GM21423 (cell line): ENCODE measurements around the gene CABP1.

Experiments
- ATAC-seq: cut with Tn5 transposase; IDR thresholded peaks from one replicate; pipeline ENCODE4 v1.9.1; 2021; ENCODE audit warnings: mild to moderate bottlenecking, moderate library complexity; ENCODE audit not compliant: unreplicated experiment

CABP1 gene

DNA sequence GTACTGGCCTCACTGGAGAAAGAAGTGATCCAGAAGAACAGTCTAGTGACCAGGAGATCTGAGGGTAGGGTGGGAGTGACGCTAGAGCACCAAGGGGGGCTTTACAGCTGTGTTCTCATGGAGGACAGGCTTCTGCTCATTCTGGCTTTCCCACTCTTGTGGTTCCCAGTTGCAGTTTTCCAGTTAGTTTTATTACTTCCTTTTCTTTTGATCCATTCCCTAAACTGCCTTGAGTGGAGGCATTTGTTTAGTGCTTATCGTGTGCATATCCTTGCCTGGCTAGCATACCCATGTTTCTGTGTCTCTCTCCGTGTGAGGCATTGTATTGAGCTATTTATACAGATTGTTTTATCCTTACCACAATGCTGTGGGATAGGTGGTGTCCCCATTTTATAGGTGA lies 50.6 kb downstream of the CABP1 start:
- ATAC-seq: no peak

DNA sequence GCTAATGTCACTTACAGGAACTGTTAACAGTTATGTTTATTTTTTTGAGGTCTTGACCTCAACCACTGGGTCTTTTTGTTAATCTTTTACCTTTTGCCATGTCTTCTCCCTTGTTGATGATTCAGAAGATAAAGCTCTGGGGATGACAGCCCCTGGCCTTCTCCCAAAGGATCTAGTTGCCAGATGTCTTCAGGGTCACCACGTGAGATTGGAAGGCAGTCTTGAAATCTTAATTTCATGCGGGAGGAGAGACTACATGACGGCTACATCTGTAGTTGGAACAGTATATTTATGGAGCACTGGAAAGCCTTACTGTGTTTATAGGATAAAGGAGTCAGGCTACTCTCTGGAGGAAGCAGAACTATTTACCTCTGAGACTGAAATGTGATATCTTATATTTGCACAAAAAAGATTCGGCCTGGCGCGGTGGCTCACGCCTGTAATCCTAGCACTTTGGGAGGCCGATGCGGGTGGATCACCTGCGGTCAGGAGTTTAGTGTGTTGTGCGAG lies 52.2 kb downstream of the CABP1 start:
- ATAC-seq: no peak

DNA sequence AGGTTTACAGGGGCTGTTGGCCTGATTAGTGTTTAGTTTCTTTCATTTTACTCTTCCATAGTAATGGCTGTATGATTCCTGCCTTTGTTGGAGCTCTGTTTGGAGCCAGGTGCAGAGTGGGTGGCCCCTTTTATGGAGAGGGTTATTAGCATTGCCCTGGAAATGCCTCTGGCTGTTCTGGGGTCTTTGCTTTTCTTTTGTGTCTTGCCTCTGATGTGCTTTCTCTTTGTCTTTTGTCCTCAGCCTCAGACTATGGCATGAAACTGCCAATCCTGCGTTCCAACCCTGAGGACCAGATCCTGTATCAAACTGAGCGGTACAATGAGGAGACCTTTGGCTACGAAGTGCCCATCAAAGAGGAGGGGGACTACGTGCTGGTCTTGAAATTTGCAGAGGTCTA lies 53.4 kb downstream of the CABP1 start:
- no peak for ATAC-seq

DNA sequence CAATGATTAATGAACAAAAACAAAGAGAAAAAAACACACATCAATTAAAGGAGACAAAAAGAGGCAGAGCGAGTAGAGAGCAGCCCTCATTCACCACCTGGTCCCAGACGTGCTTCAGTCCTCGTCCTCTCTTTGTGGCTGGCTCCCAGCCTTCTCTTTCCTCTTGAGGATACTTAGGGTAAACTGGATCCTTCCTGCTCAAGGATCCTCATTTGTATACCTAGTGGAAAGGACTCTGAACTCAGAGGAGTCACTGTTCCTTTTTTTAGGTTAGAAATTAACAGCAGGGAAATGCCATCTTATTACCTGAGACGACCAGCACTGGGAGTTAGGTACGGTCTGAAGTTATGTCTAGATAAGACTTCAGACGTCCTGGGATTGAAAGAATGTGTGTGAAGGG lies 56.2 kb downstream of the CABP1 start:
- no peak for ATAC-seq

DNA sequence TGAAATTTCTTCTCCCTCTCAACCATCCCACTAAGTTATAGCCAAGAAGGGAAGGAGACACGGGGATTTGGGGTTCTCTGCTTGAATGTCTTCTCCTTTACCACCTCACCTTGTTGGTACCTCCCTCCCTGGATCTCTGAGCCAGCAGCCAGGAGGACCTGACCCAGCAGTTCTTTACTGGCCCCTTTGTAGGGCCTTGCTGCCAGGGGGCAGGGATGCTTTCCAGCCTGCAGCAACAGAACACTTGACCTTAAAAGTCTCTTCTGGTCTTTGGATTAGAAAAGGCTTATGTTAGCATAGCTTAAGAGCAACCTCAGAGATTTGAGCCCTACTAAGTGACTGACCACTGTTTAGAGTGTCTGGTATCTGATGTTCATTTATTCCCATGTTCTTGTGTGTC lies 56.9 kb downstream of the CABP1 start:
- ATAC-seq: no peak

DNA sequence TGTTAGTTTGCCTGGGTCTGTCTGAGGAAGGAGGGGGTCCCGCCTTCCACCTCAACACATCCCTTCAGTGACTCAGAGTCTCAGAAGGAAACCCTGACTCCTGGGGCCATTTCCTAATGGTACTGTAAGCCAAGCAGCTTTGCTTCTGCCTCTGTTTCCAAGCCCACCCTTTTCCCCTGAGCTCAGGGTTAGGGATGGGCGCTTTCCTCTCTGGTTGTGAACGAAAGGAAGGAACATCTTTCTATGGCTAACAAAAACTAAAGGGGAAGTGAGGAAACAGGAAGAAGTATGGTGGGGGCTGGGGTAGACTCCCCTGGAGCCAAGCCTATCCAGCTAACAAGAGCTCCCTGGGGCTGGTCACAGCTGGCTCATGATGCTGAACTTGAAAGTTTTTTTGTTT lies 58.2 kb downstream of the CABP1 start:
- ATAC-seq: no peak

DNA sequence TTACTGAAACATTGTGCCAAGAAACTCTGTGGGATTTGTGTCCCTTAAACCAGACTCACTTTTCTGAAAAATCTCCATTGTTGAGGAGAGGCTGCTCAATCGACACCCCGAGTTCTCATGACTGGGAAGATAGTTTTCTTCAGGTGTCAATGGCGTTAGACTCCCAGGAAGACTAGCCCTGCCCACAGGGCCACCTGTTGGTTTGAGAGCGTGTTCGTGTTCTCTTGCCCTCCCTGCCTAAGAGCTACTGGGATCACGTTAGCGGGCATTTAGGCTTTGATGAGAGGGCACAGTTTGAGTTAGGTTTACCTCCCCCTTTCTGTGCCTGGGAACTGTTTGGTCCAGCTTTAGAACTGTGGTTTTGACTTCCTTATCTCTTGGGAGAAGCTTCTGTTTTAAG lies 59.1 kb downstream of the CABP1 start:
- ATAC-seq: no peak

DNA sequence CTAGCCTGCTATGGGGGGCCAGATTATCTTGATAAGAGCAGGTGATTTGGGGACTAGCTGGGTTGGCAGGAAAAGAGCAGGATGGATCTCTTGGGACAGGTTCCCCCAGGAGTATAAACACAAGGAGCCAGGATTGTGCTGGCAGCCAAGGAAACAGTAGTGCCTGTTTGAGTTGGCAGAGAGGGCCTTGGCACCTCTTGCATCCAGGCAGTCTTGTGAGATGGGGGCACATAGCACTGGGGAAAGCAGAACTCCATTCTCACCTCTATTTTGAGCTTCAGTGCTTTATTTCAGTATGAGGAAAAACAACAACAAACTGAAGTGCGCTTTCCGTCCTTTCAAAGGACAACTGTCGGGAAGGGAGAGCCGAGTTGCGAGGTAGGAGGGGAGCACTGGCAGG lies 60.5 kb downstream of the CABP1 start:
- no peak for ATAC-seq

DNA sequence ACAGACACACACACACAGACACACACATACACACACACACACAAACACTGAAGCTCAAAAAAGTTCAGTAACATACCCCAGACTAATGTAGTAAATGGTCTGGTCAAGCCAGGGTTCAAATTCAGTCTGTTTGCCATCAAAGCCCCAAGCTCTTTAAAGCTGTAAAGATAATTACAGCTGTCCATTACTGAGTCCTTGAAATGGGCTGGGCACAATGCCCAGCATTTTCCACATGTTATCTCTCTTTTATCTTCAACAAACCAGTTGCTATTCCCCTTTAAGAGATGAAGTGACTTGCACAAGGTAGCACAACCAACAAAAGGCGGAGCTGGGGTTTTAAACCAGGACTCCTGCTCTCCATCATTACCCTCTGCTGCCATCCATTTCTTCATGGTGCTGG lies 62.2 kb downstream of the CABP1 start:
- no peak for ATAC-seq

DNA sequence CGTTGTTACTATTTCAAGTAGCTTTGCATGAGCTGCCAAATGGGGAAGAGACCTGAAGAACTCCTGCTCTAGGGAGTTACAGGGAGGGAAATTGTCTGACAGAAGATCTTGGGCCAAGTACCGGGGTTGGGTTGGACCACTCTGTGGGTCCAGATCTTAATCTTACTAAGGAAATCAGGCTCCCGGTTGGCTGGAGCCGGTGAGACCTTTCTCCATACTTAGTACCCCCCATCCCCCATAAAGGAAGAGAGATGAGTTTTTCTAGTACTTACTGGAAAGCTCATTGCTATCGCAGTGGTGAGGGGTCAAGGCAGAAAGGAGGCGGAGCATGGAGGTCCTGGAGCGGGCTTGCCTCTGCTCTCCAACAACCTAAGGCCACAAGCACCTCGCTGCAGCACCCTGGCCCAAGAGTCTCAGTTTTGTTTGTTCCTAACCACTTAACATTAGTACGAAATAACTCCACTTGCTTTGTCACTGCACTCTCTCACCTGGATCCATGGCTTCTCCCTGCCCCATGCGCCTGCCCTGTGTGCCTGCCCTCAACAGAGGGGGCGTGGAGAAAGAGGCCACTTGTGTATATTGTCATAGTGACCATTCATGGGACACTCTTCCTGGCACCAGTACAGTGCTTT lies 63.0 kb downstream of the CABP1 start:
- ATAC-seq: no peak

DNA sequence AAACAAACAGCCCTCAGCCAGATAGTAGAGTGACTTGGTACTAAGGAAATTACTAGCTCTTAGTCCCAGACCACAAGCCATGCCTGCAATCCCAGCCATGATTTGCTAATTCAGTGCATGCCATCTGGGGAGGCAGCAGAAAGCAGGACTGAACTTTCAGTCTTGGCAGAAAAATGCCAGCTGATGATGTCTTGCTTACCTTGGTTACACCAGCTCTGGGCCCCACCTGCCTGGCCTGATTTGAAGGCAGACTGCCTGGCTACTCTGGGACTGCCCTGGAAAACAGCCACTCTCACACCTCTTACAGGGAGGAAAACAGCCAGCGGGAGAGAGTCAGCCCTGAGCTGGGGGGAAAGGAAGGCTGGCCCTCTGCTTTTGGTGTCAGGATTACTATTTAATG lies 65.2 kb downstream of the CABP1 start:
- no peak for ATAC-seq

DNA sequence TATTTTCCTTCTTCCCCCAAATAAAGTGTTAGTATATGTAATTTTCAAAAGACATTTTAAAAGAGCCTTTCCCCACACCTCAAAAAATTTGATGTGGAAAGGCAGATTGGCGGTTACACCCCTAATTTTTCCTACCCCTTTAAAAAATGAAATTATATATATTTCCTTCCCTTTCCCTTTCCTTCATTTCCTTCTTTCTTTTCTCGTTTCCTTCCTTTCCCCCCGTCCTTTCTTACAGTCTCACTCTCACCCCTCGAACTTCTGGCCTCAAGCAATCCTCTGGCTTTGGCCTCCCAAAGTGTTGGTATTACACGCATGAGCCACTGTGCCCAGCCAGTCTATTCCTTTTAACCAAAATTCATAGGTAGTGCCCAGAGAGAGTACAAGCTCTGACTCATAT lies 65.6 kb downstream of the CABP1 start:
- no peak for ATAC-seq

DNA sequence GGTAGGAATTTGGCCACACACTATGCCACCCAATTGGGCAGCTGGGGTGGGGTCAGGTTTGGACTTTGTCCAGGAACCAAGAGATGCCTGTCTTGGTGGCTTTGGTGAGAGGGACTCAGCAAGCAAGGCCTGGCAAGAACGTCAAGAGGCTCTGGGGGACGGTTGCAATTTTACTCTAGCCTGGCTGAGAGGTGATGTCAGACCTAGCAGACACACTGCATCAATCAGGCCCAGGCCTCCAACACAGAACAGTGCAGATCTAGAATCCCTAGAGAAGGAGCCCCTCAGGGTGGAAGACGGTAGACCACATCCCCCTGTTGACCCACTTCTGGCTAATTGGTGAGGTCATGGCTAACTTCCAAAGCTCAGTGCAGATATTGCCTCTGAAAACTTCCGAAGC lies 68.2 kb downstream of the CABP1 start:
- ATAC-seq: no peak

DNA sequence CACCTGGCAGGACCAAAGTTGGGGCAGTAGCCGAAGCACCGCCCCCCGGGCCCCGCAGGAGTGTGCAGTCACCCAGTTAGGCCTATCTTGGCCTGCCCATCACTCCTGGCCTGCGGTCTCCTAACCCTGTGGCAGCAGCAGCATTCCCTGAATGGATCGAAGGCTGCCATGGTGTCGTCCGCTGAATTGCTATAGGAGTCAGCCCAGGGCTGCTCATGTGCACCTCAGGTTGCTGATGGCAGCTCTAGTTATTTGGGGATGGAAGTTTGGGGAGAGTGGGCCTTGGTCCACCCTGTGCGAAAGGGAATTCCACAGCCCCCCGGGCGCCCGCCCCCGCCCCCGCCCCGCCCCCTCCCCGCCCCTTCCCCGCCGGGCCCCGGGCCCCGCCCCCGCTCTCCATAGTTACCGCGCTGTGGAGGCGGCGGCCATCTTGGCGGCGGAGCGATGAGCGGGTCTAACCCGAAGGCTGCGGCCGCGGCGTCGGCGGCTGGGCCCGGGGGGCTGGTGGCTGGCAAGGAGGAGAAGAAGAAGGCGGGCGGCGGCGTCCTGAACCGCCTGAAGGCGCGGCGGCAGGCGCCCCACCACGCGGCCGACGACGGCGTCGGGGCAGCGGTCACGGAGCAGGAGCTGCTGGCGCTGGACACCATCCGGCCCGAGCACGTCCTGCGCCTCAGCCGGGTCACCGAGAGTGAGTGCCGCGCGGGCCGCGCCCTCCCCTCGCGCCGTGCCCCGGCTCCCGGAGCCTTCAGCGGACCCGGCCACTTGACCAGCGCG lies 69.8 kb downstream of the CABP1 start, which contains the start of gene UNC119B:
UNC119B (plus strand) TSS at position 428 of the 774 bp plus-strand sequence; CDS start at position 445, 17 bp downstream.
- ATAC-seq: peak; percentile 64

DNA sequence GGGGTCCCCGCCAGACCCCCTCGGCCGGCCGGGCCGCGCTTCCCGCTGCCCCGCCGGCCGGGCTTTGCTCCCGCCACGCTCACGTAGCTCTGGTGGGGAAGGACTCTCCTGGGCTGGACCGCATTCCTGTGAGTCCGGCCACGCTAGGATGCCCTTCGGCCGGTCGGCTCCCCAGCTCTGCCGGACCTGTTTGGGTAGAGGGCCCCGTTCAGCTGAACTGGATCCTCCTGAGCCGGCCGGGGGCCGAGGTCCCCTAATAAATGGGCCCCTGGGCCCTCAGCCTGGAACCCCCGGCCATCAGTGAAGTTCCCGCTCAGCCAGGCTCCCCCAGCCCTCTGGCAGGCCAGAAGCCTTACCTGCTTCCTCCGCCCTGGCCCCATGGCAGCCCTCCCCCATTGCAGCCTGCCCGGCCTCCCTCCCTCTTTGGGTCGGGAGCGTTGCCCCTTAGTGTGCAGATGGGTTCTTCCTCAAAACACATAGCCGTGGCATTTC lies 70.4 kb downstream of the CABP1 start:
- peak; percentile 36 for ATAC-seq

DNA sequence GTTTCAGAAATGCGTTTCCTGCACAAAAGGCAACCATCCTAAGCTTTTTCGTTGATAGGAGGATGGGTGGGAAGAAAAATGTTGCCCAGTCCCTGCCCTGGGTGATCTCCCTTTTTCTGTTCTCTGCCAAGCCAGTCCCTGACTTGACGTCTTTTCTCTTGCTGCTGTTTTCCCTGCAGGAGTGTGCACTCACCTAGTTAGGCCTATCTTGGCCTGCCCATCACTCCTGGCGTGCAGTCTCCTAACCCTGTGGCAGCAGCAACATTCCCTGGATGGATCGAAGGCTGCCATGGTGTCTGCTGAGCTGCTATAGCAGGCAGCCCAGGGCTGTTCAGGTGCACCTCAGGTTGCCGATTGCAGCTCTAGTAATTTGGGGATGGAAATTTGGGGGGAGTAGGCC lies 71.0 kb downstream of the CABP1 start:
- no peak for ATAC-seq

DNA sequence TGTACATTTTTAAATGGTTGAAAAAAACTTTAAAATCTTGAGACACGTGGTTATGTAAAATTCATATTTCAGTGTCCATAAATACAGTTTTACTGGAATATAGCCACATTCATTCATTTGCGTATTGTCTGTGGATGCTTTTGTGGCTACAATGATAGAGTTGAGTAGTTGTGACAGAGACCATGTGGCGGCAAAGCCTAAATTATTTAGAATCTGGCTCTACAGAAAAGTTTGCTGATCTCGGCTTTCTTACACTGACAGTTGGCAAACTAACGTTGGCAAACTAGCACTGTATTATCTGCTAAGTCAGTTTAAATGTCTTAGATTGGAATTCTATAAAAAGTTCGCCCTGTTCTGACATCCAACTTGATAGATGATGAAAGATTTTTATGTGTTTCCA lies 72.2 kb downstream of the CABP1 start:
- no peak for ATAC-seq

DNA sequence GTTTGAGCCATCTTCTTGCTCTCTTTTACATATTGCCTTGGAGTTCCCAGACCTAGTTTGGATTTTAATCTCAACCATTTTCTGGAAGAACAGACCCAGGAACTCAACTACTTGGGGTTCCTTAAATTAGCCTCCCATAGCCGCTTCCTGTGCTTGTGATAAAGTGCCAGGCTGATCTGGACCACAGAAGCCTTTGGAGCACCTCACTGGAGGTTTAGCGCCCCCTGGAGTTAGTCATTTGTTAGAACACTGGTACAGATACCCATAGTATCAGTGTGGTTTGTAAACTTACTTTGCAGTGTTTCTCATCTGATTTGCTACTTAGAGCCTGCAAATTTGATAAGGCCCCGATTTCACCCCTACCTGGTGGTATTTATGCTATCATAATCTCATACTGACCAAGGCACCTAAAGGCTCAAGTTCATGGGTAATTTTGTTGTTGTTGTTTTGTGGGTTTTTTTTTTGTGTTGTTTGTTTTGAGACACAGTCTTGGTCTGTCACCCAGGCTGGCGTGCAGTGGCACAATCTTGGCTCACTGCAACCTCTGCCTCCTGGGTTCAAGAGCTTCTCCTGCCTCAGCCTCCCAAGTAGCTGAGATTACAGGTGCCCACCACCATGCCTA lies 73.5 kb downstream of the CABP1 start:
- no peak for ATAC-seq
